H9 (cell line): ENCODE data around the gene RBM44. TPM values are rescaled to one million over a fixed set of nuclear protein-coding genes. Genes with fewer than 3 reads are reported as not detected.
A peak's percentile ranks its signal among the peaks of the same experiment; 100 is the strongest.

ENCODE experiments used
- DNase-seq: peaks from one replicate; pipeline ENCODE4 v3.0.0-alpha.2; 2017
- H2AFZ ChIP-seq: one replicate; pipeline ENCODE4 v1.6.1; 2013; ENCODE audit warnings: mild to moderate bottlenecking, low read length, control low read depth, moderate library complexity
- H2AK5ac ChIP-seq: 2 replicates; pipeline ENCODE4 v1.6.1; 2013; ENCODE audit warnings: low read length, control low read depth, mixed read lengths; ENCODE audit not compliant: insufficient read length
- H2BK120ac ChIP-seq: one replicate; pipeline ENCODE4 v1.6.1; 2013; ENCODE audit warnings: low read depth, mild to moderate bottlenecking, low read length, control low read depth, inconsistent platforms; ENCODE audit not compliant: poor library complexity, severe bottlenecking
- H2BK12ac ChIP-seq: 2 replicates; pipeline ENCODE4 v1.6.1; 2013; ENCODE audit warnings: low read length, control low read depth, mixed read lengths, low read depth; ENCODE audit not compliant: insufficient read length
- H2BK15ac ChIP-seq: 2 replicates; pipeline ENCODE4 v1.6.1; 2013; ENCODE audit warnings: low read depth, low read length, control low read depth
- H2BK20ac ChIP-seq: one replicate; pipeline ENCODE4 v1.6.1; 2013; ENCODE audit warnings: low read depth, mild to moderate bottlenecking, low read length, control low read depth, inconsistent platforms; ENCODE audit not compliant: poor library complexity, severe bottlenecking
- H2BK5ac ChIP-seq: 2 replicates; pipeline ENCODE4 v1.6.1; 2013; ENCODE audit warnings: low read length, control low read depth, mixed read lengths; ENCODE audit not compliant: insufficient read length
- H3K14ac ChIP-seq: 2 replicates; pipeline ENCODE4 v1.6.1; 2013; ENCODE audit warnings: low read length, control low read depth; ENCODE audit not compliant: insufficient read depth
- H3K18ac ChIP-seq: 2 replicates; pipeline ENCODE4 v1.6.1; 2013; ENCODE audit warnings: low read depth, mild to moderate bottlenecking, mixed read lengths, low read length, control low read depth; ENCODE audit not compliant: insufficient read length
- H3K23ac ChIP-seq: 2 replicates; pipeline ENCODE4 v1.6.1; 2013; ENCODE audit warnings: low read length, control low read depth, mixed read lengths, low read depth; ENCODE audit not compliant: insufficient read length
- H3K23me2 ChIP-seq: 2 replicates; pipeline ENCODE4 v1.6.1; 2013; ENCODE audit warnings: low read depth, mild to moderate bottlenecking, mixed read lengths, low read length, control low read depth; ENCODE audit not compliant: insufficient read length, poor library complexity, severe bottlenecking
- H3K27ac ChIP-seq: 2 replicates; pipeline ENCODE4 v1.5.1; 2013; ENCODE audit warnings: low read length, control low read depth, mixed read lengths, low read depth; ENCODE audit not compliant: insufficient read length
- H3K27me3 ChIP-seq: 2 replicates; pipeline ENCODE4 v1.6.1; 2013; ENCODE audit warnings: low read length, control low read depth, inconsistent platforms; ENCODE audit not compliant: insufficient read depth
- H3K4ac ChIP-seq: 2 replicates; pipeline ENCODE4 v1.6.1; 2013; ENCODE audit warnings: low read depth, mild to moderate bottlenecking, control low read depth, inconsistent platforms, low read length, moderate library complexity
- H3K4me1 ChIP-seq: 2 replicates; pipeline ENCODE4 v1.6.1; 2013; ENCODE audit warnings: low read length, control low read depth, inconsistent platforms; ENCODE audit not compliant: insufficient read depth
- H3K4me2 ChIP-seq: 2 replicates; pipeline ENCODE4 v1.6.1; 2013; ENCODE audit warnings: low read length, control low read depth, mixed read lengths; ENCODE audit not compliant: insufficient read length, insufficient read depth
- H3K56ac ChIP-seq: 2 replicates; pipeline ENCODE4 v1.6.1; 2013; ENCODE audit warnings: low read depth, mild to moderate bottlenecking, mixed read lengths, low read length, control low read depth; ENCODE audit not compliant: insufficient read length
- H3K79me1 ChIP-seq: 2 replicates; pipeline ENCODE4 v1.6.1; 2013; ENCODE audit warnings: low read depth, mild to moderate bottlenecking, moderate library complexity, low read length, control low read depth, inconsistent platforms; ENCODE audit not compliant: insufficient read depth, poor library complexity, severe bottlenecking
- H3K79me2 ChIP-seq: 2 replicates; pipeline ENCODE4 v1.6.1; 2013; ENCODE audit warnings: low read length, control low read depth, inconsistent platforms; ENCODE audit not compliant: insufficient read depth
- H3K9ac ChIP-seq: 2 replicates; pipeline ENCODE4 v1.6.1; 2013; ENCODE audit warnings: low read length, control low read depth, mixed read lengths; ENCODE audit not compliant: insufficient read length; ENCODE audit errors: extremely low read depth
- H3K9me3 ChIP-seq: one replicate; pipeline ENCODE4 v1.6.1; 2013; ENCODE audit warnings: low read depth, low read length, inconsistent platforms; ENCODE audit not compliant: control insufficient read depth
- H3T11ph ChIP-seq: one replicate; pipeline ENCODE4 v1.6.1; 2013; ENCODE audit warnings: mild to moderate bottlenecking, low read length, control low read depth, inconsistent platforms
- H4K20me1 ChIP-seq: one replicate; pipeline ENCODE4 v1.6.1; 2013; ENCODE audit not compliant: control insufficient read depth, insufficient read length, insufficient read depth
- H4K5ac ChIP-seq: 2 replicates; pipeline ENCODE4 v1.6.1; 2013; ENCODE audit warnings: low read depth, mild to moderate bottlenecking, mixed read lengths, low read length, control low read depth; ENCODE audit not compliant: insufficient read length
- H4K8ac ChIP-seq: replicated peaks from 2 replicates; pipeline ENCODE4 v1.6.1; 2013; ENCODE audit warnings: low read length, control low read depth, mixed read lengths, low read depth; ENCODE audit not compliant: insufficient read length
- H4K91ac ChIP-seq: 2 replicates; pipeline ENCODE4 v1.6.1; 2013; ENCODE audit warnings: low read depth, mild to moderate bottlenecking, moderate library complexity, mixed read lengths, low read length, control low read depth; ENCODE audit not compliant: insufficient read length
- H3K27ac Mint-ChIP-seq, 3 experiments: 2 replicates in 2 of 3; 3 replicates in 1 of 3; pipeline ENCODE4 v1.8.0; 2020 to 2021; ENCODE audit warnings: mixed read lengths in 3 of 3, mild to moderate bottlenecking in 1 of 3, moderate library complexity in 1 of 3
- H3K27me3 Mint-ChIP-seq: 2 replicates; pipeline ENCODE4 v1.8.0; 2021; ENCODE audit warnings: low read depth, mild to moderate bottlenecking, moderate library complexity, mixed read lengths
- H3K36me3 Mint-ChIP-seq, 3 experiments: 2 replicates in 2 of 3; 3 replicates in 1 of 3; pipeline ENCODE4 v1.8.0; 2020 to 2021; ENCODE audit warnings: low read depth in 3 of 3, mixed read lengths in 3 of 3; ENCODE audit not compliant: insufficient read depth in 1 of 3
- H3K4me1 Mint-ChIP-seq, 2 experiments: 2 replicates each; pipeline ENCODE4 v1.8.0; 2020; ENCODE audit warnings: mixed read lengths in 2 of 2
- H3K4me3 Mint-ChIP-seq, 2 experiments: 2 replicates in 1 of 2; 3 replicates in 1 of 2; pipeline ENCODE4 v1.8.0; 2020 to 2021; ENCODE audit warnings: mild to moderate bottlenecking in 2 of 2, mixed read lengths in 2 of 2, moderate library complexity in 1 of 2
- H3K9me3 Mint-ChIP-seq, 2 experiments: 2 replicates in 1 of 2; 3 replicates in 1 of 2; pipeline ENCODE4 v1.8.0; 2020; ENCODE audit warnings: mild to moderate bottlenecking in 2 of 2, mixed read lengths in 2 of 2, moderate library complexity in 1 of 2
- CTCF ChIP-seq: fragments of 200-600 bp; sonication (generic); conservative IDR thresholded peaks from 3 replicates; pipeline ENCODE4 v1.8.0; 2021; ENCODE audit warnings: antibody characterized with exemption, mild to moderate bottlenecking
- WGBS: extraction: QIAGEN DNeasy Blood & Tissue Kit; methylation state at CpG from one replicate; pipeline ENCODE4 v1.1.7; 2013; ENCODE audit warnings: missing lambda C conversion rate, low lambda C conversion rate, mixed read lengths; ENCODE audit not compliant: insufficient read length; ENCODE audit errors: extremely low coverage; 5-methylcytosine and 5-hydroxymethylcytosine counted together
- total RNA-seq: library from RNA; stranded (reverse); gene quantifications from 2 replicates; pipeline ENCODE4 v1.2.1, GENCODE V29; 2021

The RBM44 gene
- total RNA-seq, 1 experiment from 2014 or later = 0.15 TPM

GRCh38 chr2:237870754-237871651, 72.4 kb downstream of the RBM44 start:
- H3K79me2 ChIP-seq = no peaks in the 10 kb centered on the region
- no peak overlapping the region for H3K4me3 Mint-ChIP-seq
- H2AK5ac ChIP-seq = no peak overlapping the region
- no peak overlapping the region for H2BK20ac ChIP-seq
- H4K5ac ChIP-seq = no peak overlapping the region
- no peak overlapping the region for H3K23ac ChIP-seq
- no peaks in the 10 kb centered on the region for H3K27me3 ChIP-seq
- no peak overlapping the region for H2BK12ac ChIP-seq
- no peak overlapping the region for H3K56ac ChIP-seq
- H4K91ac ChIP-seq = no peak overlapping the region
- H3K9ac ChIP-seq = no peak overlapping the region
- H3K4ac ChIP-seq = no peak overlapping the region
- no peak for DNase-seq
- no peak for TF ChIP-seq CTCF
- H3T11ph ChIP-seq = no peak overlapping the region
- H2BK5ac ChIP-seq = no peak overlapping the region
- no peak overlapping the region for H3K18ac ChIP-seq
- H3K4me1 ChIP-seq = no peaks in the 10 kb centered on the region
- no peaks in the 10 kb centered on the region; a peak in 1 of 4 replicates for H3K4me1 Mint-ChIP-seq
- peaks cover 4% of the 10 kb centered on the region for H3K27me3 Mint-ChIP-seq
- no peak overlapping the region for H4K8ac ChIP-seq
- H3K27ac ChIP-seq = no peak overlapping the region
- no peak overlapping the region for H2BK15ac ChIP-seq
- H3K23me2 ChIP-seq = no peaks in the 10 kb centered on the region
- H3K9me3 Mint-ChIP-seq = no peaks in the 10 kb centered on the region
- WGBS = no CpG with 5 or more reads among the region's 23 CpGs
- H4K20me1 ChIP-seq = no peaks in the 10 kb centered on the region
- no peaks in the 10 kb centered on the region for H3K79me1 ChIP-seq
- H2BK120ac ChIP-seq = no peak overlapping the region
- H3K14ac ChIP-seq = no peak overlapping the region; the same call in 1 of the 2 replicates
- H3K4me2 ChIP-seq = no peak overlapping the region
- no peak overlapping the region for H2AFZ ChIP-seq
- H3K27ac Mint-ChIP-seq = peak overlapping the region in 1 of 3 experiments; percentile 72; a peak in 4 of 7 replicates
- no peaks in the 10 kb centered on the region; a peak in 1 of 7 replicates for H3K36me3 Mint-ChIP-seq
- H3K9me3 ChIP-seq = no peaks in the 10 kb centered on the region
